ENCODE results near the gene GRPEL1. TPM values are rescaled to one million over a fixed set of nuclear protein-coding genes. Genes with fewer than 3 reads are reported as not detected.

GRPEL1 gene
- total RNA-seq, 2 experiments from 2014 or later, result 27.4 to 43.7 TPM

DNA sequence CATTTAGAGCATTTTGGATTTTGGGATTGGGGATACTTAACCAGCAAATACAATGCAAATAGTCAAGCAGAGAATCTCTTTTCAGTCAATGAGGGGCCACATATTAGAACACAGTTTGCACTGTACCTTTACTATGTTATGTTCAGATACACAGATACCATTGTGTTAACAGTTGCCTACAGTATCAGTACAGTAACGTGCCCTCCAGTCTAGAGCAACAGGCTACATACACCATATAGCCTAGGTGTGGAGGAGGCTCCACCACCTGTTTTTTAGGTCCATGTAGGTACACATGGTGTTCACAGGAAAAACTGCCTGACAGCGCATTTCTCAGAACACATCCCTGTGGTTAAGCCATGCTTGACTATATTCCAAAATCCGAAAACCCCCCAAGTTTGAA is 9.1 kb downstream of the GRPEL1 start:
- no TSS peak for BruUV-seq (replicated peaks)
- TF ChIP-seq, protein P1, sequence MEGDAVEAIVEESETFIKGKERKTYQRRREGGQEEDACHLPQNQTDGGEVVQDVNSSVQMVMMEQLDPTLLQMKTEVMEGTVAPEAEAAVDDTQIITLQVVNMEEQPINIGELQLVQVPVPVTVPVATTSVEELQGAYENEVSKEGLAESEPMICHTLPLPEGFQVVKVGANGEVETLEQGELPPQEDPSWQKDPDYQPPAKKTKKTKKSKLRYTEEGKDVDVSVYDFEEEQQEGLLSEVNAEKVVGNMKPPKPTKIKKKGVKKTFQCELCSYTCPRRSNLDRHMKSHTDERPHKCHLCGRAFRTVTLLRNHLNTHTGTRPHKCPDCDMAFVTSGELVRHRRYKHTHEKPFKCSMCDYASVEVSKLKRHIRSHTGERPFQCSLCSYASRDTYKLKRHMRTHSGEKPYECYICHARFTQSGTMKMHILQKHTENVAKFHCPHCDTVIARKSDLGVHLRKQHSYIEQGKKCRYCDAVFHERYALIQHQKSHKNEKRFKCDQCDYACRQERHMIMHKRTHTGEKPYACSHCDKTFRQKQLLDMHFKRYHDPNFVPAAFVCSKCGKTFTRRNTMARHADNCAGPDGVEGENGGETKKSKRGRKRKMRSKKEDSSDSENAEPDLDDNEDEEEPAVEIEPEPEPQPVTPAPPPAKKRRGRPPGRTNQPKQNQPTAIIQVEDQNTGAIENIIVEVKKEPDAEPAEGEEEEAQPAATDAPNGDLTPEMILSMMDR (conservative IDR thresholded peaks at IDR 0.05; ENCODE audit: low read length), result no peak
- TF ChIP-seq EZH2phosphoT487 (IDR thresholded peaks at IDR 0.05; ENCODE audit: borderline replicate concordance, low read depth, low read length), result no peak
- POLR2A ChIA-PET, result interaction anchor here (0.7 to 1.0 kb wide), 3 partner anchors 10 to 40 kb away, joined by 3 read pairs; no protein-coding TSS in a partner anchor
- no peak overlapping the region for H2AFZ ChIP-seq (ENCODE audit: low read length)
- DNase-seq (ENCODE audit: low spot score), result no peak
- no peaks in the 10 kb centered on the region for H3K79me2 ChIP-seq (ENCODE audit: insufficient read depth, low read depth, low read length)
- H3K4me2 ChIP-seq (ENCODE audit: low read length), result no peak overlapping the region
- intact Hi-C loops (cut with micrococcal nuclease; ENCODE audit: unreplicated experiment), result no loop called here
- H3K27ac ChIP-seq (ENCODE audit: low read depth, low read length, poor library complexity, severe bottlenecking), result no peak overlapping the region
- no peaks in the 10 kb centered on the region for H3K9me3 ChIP-seq (ENCODE audit: low read length)
- peaks cover 91% of the 10 kb centered on the region for H3K36me3 ChIP-seq (ENCODE audit: insufficient read depth, low read length)
- peaks cover 5% of the 10 kb centered on the region for H3K4me1 ChIP-seq (ENCODE audit: insufficient read depth, low read length, poor library complexity, severe bottlenecking)
- H4K20me1 ChIP-seq (ENCODE audit: insufficient read depth, low read length), result peaks cover 5% of the 10 kb centered on the region; the same call in 1 of the 2 replicates
- CTCF ChIA-PET (ENCODE audit: unreplicated experiment), result interaction anchor here (0.6 kb wide), 1 partner anchor 9 kb away, joined by 5 read pairs; the partner anchor contains the start of gene GRPEL1
- no peak overlapping the region for H3K4me3 ChIP-seq (ENCODE audit: low read depth, low read length, poor library complexity, severe bottlenecking)
- H3K9me2 ChIP-seq (ENCODE audit: insufficient read depth, low read length), result no peaks in the 10 kb centered on the region

DNA sequence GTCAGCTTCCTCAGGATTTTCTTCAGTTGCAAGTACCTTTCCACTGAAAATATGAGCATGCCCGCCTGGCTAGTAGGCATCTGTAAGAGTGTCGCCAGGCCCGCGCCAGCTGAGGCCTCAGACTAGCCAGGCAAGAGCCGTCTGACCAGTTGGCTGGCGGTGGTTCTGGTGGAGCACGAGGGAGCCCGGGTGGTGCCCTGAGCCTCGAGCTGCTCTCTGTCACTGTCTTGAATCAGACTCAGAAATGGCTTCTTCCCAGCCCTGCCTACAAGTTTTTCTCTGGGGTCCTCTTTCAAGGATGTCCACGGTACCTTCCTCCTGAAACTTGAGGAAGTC is 11.9 kb downstream of the GRPEL1 start:
- ChIA-PET POLR2A (interaction anchor here (0.7 to 2.3 kb wide), 3 partner anchors 10 to 489 kb away, joined by 3 to 5 read pairs (median 5); partner anchors contain the start of gene GRPEL1), CTCF (ENCODE audit: unreplicated experiment) (no interaction called here)
- Histone ChIP-seq H3K4me2 (ENCODE audit: low read length) (no peak overlapping the region), H4K20me1 (ENCODE audit: insufficient read depth, low read length) (peaks cover 5% of the 10 kb centered on the region; the same call in 1 of the 2 replicates), H3K4me1 (ENCODE audit: insufficient read depth, low read length, poor library complexity, severe bottlenecking) (peaks cover 5% of the 10 kb centered on the region), H2AFZ (ENCODE audit: low read length) (no peak overlapping the region), H3K4me3 (ENCODE audit: low read depth, low read length, poor library complexity, severe bottlenecking) (no peak overlapping the region), H3K9me3 (ENCODE audit: low read length) (no peaks in the 10 kb centered on the region), H3K27ac (ENCODE audit: low read depth, low read length, poor library complexity, severe bottlenecking) (no peak overlapping the region), H3K9me2 (ENCODE audit: insufficient read depth, low read length) (no peaks in the 10 kb centered on the region), H3K79me2 (ENCODE audit: insufficient read depth, low read depth, low read length) (no peaks in the 10 kb centered on the region), H3K36me3 (ENCODE audit: insufficient read depth, low read length) (peaks cover 65% of the 10 kb centered on the region)
- BruUV-seq (replicated peaks), result no TSS peak
- TF ChIP-seq, protein P1 (conservative IDR thresholded peaks at IDR 0.05; ENCODE audit: low read length), result no peak
- TF ChIP-seq EZH2phosphoT487 (IDR thresholded peaks at IDR 0.05; ENCODE audit: borderline replicate concordance, low read depth, low read length), result no peak
- intact Hi-C loops (cut with micrococcal nuclease; ENCODE audit: unreplicated experiment), result no loop called here
- DNase-seq (ENCODE audit: low spot score), result no peak

DNA sequence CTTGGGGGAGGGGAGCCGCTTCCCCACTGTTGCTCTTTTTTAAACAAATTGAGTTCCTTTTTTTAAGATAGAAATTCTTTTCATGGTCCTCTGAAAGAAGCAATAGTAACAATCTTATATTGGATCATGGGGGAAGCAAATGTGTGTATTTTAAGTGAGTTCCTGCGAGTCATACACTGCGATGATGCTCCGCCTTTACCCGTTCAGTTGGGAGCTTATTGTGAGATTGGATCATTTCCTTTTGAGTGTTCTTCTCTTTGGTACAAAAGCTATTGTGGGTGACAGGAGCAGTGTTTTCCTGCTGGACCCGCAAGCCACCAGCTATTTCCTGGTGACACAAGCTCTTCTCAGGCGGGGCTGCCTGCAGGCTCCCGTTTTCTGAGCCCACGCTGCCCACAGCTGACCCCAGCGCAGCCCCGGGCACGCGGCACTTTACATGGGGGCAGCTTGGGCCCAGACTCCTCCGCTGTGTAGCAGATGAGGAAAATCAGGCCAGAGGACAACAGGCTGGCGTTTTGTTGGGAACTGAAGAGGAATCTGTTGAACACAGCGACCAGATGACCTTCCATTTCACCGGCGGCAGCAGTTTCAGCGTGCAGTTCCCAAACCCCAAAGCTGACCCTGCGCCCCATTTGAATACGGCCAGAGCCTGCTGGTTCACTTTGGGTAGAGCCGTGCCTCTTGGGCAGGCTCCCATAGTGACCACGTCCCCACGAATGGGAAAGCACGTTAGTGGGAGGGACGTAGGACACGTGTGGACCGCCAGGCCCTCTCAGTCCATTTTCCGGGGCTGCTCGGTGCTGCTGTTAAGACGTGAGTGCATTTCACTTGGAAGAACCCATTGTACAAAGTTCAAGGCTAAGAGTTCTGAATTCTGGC is 12.5 kb downstream of the GRPEL1 start:
- intact Hi-C loops (cut with micrococcal nuclease; ENCODE audit: unreplicated experiment), result no loop called here
- no peak for TF ChIP-seq EZH2phosphoT487 (IDR thresholded peaks at IDR 0.05; ENCODE audit: borderline replicate concordance, low read depth, low read length)
- TF ChIP-seq, protein P1 (conservative IDR thresholded peaks at IDR 0.05; ENCODE audit: low read length), result no peak
- H3K27ac ChIP-seq (ENCODE audit: low read depth, low read length, poor library complexity, severe bottlenecking), result no peak overlapping the region
- H3K9me2 ChIP-seq (ENCODE audit: insufficient read depth, low read length), result no peaks in the 10 kb centered on the region
- H3K4me1 ChIP-seq (ENCODE audit: insufficient read depth, low read length, poor library complexity, severe bottlenecking), result peaks cover 5% of the 10 kb centered on the region
- no TSS peak for BruUV-seq (replicated peaks)
- H3K9me3 ChIP-seq (ENCODE audit: low read length), result no peaks in the 10 kb centered on the region
- H3K79me2 ChIP-seq (ENCODE audit: insufficient read depth, low read depth, low read length), result no peaks in the 10 kb centered on the region
- no peak for DNase-seq (ENCODE audit: low spot score)
- H4K20me1 ChIP-seq (ENCODE audit: insufficient read depth, low read length), result peaks cover 5% of the 10 kb centered on the region; the same call in 1 of the 2 replicates
- ChIA-PET CTCF (ENCODE audit: unreplicated experiment) (no interaction called here), POLR2A (interaction anchor here (0.7 to 2.3 kb wide), 3 partner anchors 11 to 488 kb away, joined by 3 to 5 read pairs (median 5); partner anchors contain the start of gene GRPEL1)
- H2AFZ ChIP-seq (ENCODE audit: low read length), result no peak overlapping the region
- H3K4me2 ChIP-seq (ENCODE audit: low read length), result no peak overlapping the region
- H3K4me3 ChIP-seq (ENCODE audit: low read depth, low read length, poor library complexity, severe bottlenecking), result no peak overlapping the region
- H3K36me3 ChIP-seq (ENCODE audit: insufficient read depth, low read length), result peaks cover 59% of the 10 kb centered on the region

All from OCI-LY7 (cell line).